ENCODE results near the gene MED12L.
A peak's percentile ranks its signal among the peaks of the same experiment; 100 is the strongest.

The MED12L gene

GRCh38 chr3:151423091-151423490, 337.6 kb downstream of the MED12L start:
- no peak for DNase-seq (ENCODE audit: low read depth, low spot score)
- TF ChIP-seq CTCF (IDR thresholded peaks at IDR 0.05; ENCODE audit: low read depth, low read length), result no peak
- in situ Hi-C loops (cut with HindIII; ENCODE audit: low sequenced_read_pairs), result no loop called here
- no peak overlapping the region for H3K4me3 ChIP-seq (ENCODE audit: low read depth, low read length)

GRCh38 chr3:151425627-151426340, 340.3 kb downstream of the MED12L start:
- TF ChIP-seq CTCF (IDR thresholded peaks at IDR 0.05; ENCODE audit: low read depth, low read length), result peak; percentile 35
- in situ Hi-C loops (cut with HindIII; ENCODE audit: low sequenced_read_pairs), result no loop called here

GRCh38 chr3:151426341-151426657, 340.8 kb downstream of the MED12L start:
- in situ Hi-C loops (cut with HindIII; ENCODE audit: low sequenced_read_pairs), result no loop called here
- no peak overlapping the region for H3K4me3 ChIP-seq (ENCODE audit: low read depth, low read length)
- no peak for TF ChIP-seq CTCF (IDR thresholded peaks at IDR 0.05; ENCODE audit: low read depth, low read length)
- no peak for DNase-seq (ENCODE audit: low read depth, low spot score)

More at GRCh38 chr3:151425627-151426340, 340.3 kb downstream of the MED12L start:
- no peak overlapping the region for H3K4me3 ChIP-seq (ENCODE audit: low read depth, low read length)
- DNase-seq (ENCODE audit: low read depth, low spot score), result no peak

DNA sequence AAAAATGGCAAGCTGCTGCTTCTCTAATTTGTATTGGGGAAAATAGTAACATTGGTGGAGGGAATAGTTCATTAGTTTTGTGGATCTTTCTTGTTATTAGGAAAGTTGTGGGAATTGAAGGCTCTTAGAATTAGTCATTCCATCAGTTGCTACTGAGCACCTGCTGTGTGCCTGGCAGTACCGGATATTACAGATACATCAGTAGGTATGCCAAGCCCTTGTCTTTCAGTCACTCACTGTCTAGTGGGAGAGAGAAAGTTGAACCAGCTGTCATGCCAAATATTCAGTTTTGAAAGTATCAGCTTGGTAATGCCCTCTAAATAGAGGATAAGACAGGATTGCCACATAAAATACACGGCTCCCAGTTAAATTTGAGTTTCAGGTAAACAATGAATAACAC, 342.9 kb downstream of the MED12L start:
- no peak for DNase-seq (ENCODE audit: low read depth, low spot score)
- no peak for TF ChIP-seq CTCF (IDR thresholded peaks at IDR 0.05; ENCODE audit: low read depth, low read length)

GRCh38 chr3:151430821-151431484, 345.5 kb downstream of the MED12L start:
- no peak overlapping the region for H3K4me3 ChIP-seq (ENCODE audit: low read depth, low read length)
- TF ChIP-seq CTCF (IDR thresholded peaks at IDR 0.05; ENCODE audit: low read depth, low read length), result no peak
- DNase-seq (ENCODE audit: low read depth, low spot score), result no peak
- in situ Hi-C loops (cut with HindIII; ENCODE audit: low sequenced_read_pairs), result no loop called here

More for the DNA sequence above, 342.9 kb downstream of the MED12L start:
- no peak overlapping the region for H3K4me3 ChIP-seq (ENCODE audit: low read depth, low read length)
- in situ Hi-C loops (cut with HindIII; ENCODE audit: low sequenced_read_pairs), result no loop called here

DNA sequence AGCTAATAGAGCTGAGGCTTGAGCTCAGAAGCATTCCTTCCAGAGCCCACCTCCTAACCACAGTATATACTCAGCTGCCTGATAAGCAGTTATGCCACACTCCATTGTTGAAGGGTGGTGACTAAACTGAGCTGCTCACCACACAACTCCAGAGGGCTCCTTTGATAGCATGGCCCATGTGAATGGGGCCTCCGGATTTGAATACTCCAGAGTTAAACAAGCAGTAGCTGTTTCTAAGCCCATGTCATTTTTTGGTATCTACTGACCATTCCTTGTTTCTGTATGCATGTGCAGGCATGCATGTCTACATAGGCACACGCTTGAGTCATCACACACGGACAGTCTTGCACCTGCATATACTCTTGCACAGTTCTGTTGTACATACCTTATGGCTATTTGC, 346.5 kb downstream of the MED12L start:
- no peak for TF ChIP-seq CTCF (IDR thresholded peaks at IDR 0.05; ENCODE audit: low read depth, low read length)
- H3K4me3 ChIP-seq (ENCODE audit: low read depth, low read length), result no peak overlapping the region
- in situ Hi-C loops (cut with HindIII; ENCODE audit: low sequenced_read_pairs), result no loop called here
- peak; percentile 88 for DNase-seq (ENCODE audit: low read depth, low spot score)

Data from astrocyte of the spinal cord (primary cell).